Caki2 (cell line): Measurements from ENCODE around the gene KIRREL3. TPM values are rescaled to one million over a fixed set of nuclear protein-coding genes. Genes with fewer than 3 reads are reported as not detected.
"Not testable (repeated sequence)": the region's sequence is repeated elsewhere in the genome, so short reads cannot be mapped to it uniquely, and the experiment has no call there.

Source experiments
- DNase-seq: peaks from one replicate; pipeline ENCODE4 v3.0.0-alpha.2; 2015; ENCODE audit warnings: low read depth
- in situ Hi-C: cut with HindIII; loops from 2 replicates; pipeline ENCODE4 v1.10.0; 2016; ENCODE audit warnings: low sequenced_read_pairs, low pct_unique_long_range_greater_than_20kb, mixed read lengths
- total RNA-seq: library from RNA; depleted of rRNA; stranded (reverse); fragments of >200 nt; shearing (Covaris generic); gene quantifications from 2 replicates; pipeline ENCODE4 v1.2.3, GENCODE V29; 2014; ENCODE audit warnings: low replicate concordance

Gene KIRREL3
- total RNA-seq, 1 experiment from 2014 or later, result 6.4 TPM

- in situ Hi-C loops, result no loop called here
- DNase-seq, result peak; percentile 22
These were observed 30.6 kb downstream of the KIRREL3 start for GRCh38 chr11:126969865-126970479.

- in situ Hi-C loops, result no loop called here
- no peak for DNase-seq
These were observed 31.7 kb downstream of the KIRREL3 start for GRCh38 chr11:126968915-126969314.

- no peak for DNase-seq
- in situ Hi-C loops, result no loop called here
These were observed 35.2 kb downstream of the KIRREL3 start for GRCh38 chr11:126965331-126965730.

DNA sequence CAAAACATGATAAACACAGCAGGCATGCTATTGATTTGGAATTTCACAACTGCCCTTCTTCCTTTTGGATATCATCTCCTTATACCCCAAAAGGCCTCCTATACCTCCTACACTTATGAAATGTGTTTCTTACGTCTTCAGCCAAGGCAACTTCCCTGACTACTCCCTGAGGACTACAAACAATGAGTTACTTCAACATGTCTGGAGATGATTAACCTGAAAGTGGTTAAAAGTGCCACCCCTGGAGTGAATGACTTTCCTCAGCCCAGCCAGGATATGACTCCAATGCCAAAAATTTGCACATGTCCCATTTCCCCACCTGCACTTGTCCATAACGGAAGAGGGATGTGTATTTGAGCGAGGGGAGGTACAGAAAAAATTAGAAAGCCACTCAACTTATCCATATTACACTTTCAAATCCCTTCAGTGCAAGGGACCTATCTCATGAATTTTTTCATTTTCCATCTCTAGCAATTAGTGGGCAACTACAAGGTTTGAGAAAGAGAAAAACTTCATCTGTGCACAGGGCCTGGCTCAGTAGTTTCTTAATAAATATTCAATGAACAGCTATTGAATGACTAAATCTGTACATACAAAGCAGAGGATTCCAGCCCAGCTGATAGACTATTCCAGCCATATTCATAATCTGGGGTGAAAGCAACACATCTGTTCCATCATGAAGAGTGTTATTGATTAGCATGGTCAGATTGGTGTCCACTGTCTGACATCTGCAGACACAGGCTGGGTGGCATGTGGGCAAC is 36.8 kb downstream of the KIRREL3 start:
- peak; percentile 69 for DNase-seq
- in situ Hi-C loops, result no loop called here

DNA sequence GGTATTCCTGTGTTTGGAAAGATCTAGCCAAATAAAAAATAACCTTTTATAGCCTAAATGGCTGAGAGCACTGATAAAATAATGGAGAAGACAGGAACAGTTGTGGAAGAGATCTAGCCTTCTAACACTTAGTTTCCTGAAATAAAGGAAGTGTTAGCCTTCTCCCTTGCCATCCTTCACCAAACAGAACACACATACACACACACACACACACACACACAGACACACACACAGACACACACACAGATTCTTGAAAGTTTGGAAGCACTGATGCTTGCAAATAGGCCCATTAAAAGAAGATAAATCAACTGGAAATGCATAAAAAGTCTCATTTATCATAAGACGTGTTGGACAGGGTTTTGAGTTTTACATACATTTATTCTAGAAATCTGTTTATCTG is 37.5 kb downstream of the KIRREL3 start:
- DNase-seq, result no peak
- in situ Hi-C loops, result no loop called here

- in situ Hi-C loops, result no loop called here
These were observed 40.9 kb downstream of the KIRREL3 start for GRCh38 chr11:126959700-126960099.

GRCh38 chr11:126956635-126957034 is 43.9 kb downstream of the KIRREL3 start:
- in situ Hi-C loops, result no loop called here
- no peak for DNase-seq

More at GRCh38 chr11:126959700-126960099, 40.9 kb downstream of the KIRREL3 start:
- DNase-seq, result no peak

- DNase-seq, in situ Hi-C loops: not testable (repeated sequence)
These were observed 48.0 kb downstream of the KIRREL3 start for GRCh38 chr11:126952533-126952932.

DNA sequence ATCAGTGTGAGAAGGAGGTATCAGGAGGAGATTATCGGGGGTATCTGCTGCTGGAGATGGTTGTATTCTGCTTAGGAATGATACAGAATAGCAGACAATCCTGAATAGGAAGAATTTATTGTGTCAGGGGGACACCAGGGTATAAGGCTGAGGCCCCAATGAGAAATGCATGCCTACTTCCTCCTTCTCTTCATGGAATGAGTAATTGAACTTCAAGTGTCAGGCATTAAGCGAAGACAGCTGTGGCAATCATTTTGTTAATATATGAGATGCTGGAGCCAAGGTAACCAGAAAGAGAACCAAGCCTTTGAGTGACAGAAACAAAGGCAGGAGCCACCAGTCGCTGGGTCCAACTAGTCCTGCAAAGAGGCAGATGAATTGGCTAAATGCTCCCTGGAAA is 49.1 kb downstream of the KIRREL3 start:
- no peak for DNase-seq
- in situ Hi-C loops, result no loop called here

- DNase-seq, result no peak
- in situ Hi-C loops, result no loop called here
These were observed 51.3 kb downstream of the KIRREL3 start for GRCh38 chr11:126949066-126949891.

GRCh38 chr11:126948563-126948962 is 52.0 kb downstream of the KIRREL3 start:
- in situ Hi-C loops, result no loop called here
- no peak for DNase-seq

- no peak for DNase-seq
- in situ Hi-C loops, result no loop called here
These were observed 55.3 kb downstream of the KIRREL3 start for GRCh38 chr11:126945319-126945718.

- no peak for DNase-seq
- in situ Hi-C loops, result no loop called here
These were observed 57.3 kb downstream of the KIRREL3 start for GRCh38 chr11:126943316-126943715.

- in situ Hi-C loops, result no loop called here
- DNase-seq, result no peak
These were observed 58.4 kb downstream of the KIRREL3 start for GRCh38 chr11:126942146-126942545.

- DNase-seq, result no peak
- in situ Hi-C loops, result no loop called here
These were observed 61.0 kb downstream of the KIRREL3 start for GRCh38 chr11:126939552-126939951.

DNA sequence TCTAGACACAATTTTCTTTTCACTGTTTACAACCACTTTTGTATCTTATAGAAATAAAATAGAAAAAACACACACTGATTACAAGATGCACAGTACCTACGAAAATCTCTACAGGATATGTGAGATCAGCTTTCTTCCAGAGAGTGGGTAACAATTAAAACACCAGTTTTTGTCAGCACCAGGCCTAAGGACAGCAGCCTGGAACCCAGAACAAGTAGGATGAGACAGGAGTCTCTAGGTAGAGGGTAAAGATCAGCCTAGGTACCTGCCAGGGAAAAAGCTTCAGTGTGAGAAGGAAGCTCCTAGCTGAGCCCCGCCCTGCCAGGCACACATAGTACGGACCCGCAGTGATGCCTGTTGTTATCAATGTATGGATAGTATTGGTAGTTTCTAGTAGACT is 61.9 kb downstream of the KIRREL3 start:
- no peak for DNase-seq
- in situ Hi-C loops, result no loop called here

- DNase-seq, result no peak
- in situ Hi-C loops, result no loop called here
These were observed 70.3 kb downstream of the KIRREL3 start for GRCh38 chr11:126930091-126930841.
